GM18519 (cell line): Measurements from ENCODE around the gene CERS6.
"Not testable (repeated sequence)": the region's sequence is repeated elsewhere in the genome, so short reads cannot be mapped to it uniquely, and the experiment has no call there.

Experiments used
- ATAC-seq: cut with Tn5 transposase; IDR thresholded peaks from one replicate; pipeline ENCODE4 v1.9.1; 2021; ENCODE audit warnings: mild to moderate bottlenecking, moderate library complexity; ENCODE audit not compliant: unreplicated experiment, low FRiP score

Gene CERS6

GRCh38 chr2:168632709-168633121 lies 176.6 kb downstream of the CERS6 start:
- ATAC-seq = no peak

GRCh38 chr2:168633200-168633599 lies 177.1 kb downstream of the CERS6 start:
- ATAC-seq = no peak

- ATAC-seq = peak; percentile 62
These were observed 177.8 kb downstream of the CERS6 start for GRCh38 chr2:168633895-168634294.

GRCh38 chr2:168635065-168635577 lies 179.0 kb downstream of the CERS6 start:
- no peak for ATAC-seq

GRCh38 chr2:168639018-168639417 lies 182.9 kb downstream of the CERS6 start:
- no peak for ATAC-seq

- ATAC-seq = no peak
These were observed 183.4 kb downstream of the CERS6 start for GRCh38 chr2:168639441-168639898.

GRCh38 chr2:168640039-168640438 lies 184.0 kb downstream of the CERS6 start:
- ATAC-seq = no peak

GRCh38 chr2:168641636-168642035 lies 185.6 kb downstream of the CERS6 start:
- ATAC-seq = no peak

- no peak for ATAC-seq
These were observed 186.8 kb downstream of the CERS6 start for GRCh38 chr2:168642873-168643272.

GRCh38 chr2:168643979-168644378 lies 187.9 kb downstream of the CERS6 start:
- ATAC-seq = no peak

- no peak for ATAC-seq
These were observed 189.7 kb downstream of the CERS6 start for GRCh38 chr2:168645696-168646338.

- ATAC-seq = no peak
These were observed 193.0 kb downstream of the CERS6 start for GRCh38 chr2:168649105-168649504.

- no peak for ATAC-seq
These were observed 193.5 kb downstream of the CERS6 start for GRCh38 chr2:168649562-168649961.

- no peak for ATAC-seq
These were observed 194.1 kb downstream of the CERS6 start for GRCh38 chr2:168650139-168650538.

GRCh38 chr2:168650781-168651180 lies 194.7 kb downstream of the CERS6 start:
- ATAC-seq = no peak

GRCh38 chr2:168652997-168653921 lies 197.2 kb downstream of the CERS6 start:
- ATAC-seq = no peak

- no peak for ATAC-seq
These were observed 198.6 kb downstream of the CERS6 start for GRCh38 chr2:168654705-168655104.

- ATAC-seq = no peak
These were observed 199.1 kb downstream of the CERS6 start for GRCh38 chr2:168655207-168655606.

GRCh38 chr2:168657378-168657777 lies 201.3 kb downstream of the CERS6 start:
- ATAC-seq = not testable (repeated sequence)

- no peak for ATAC-seq
These were observed 202.6 kb downstream of the CERS6 start for GRCh38 chr2:168658706-168659105.
